IPS-NIHi11 (cell line): ENCODE measurements around the gene BSND.
"Not testable (repeated sequence)": the region's sequence is repeated elsewhere in the genome, so short reads cannot be mapped to it uniquely, and the experiment has no call there.

ENCODE experiments used
- DNase-seq: peaks from one replicate; pipeline ENCODE4 v3.0.0; 2012; ENCODE audit warnings: mixed read lengths, low spot score

Gene BSND

DNA sequence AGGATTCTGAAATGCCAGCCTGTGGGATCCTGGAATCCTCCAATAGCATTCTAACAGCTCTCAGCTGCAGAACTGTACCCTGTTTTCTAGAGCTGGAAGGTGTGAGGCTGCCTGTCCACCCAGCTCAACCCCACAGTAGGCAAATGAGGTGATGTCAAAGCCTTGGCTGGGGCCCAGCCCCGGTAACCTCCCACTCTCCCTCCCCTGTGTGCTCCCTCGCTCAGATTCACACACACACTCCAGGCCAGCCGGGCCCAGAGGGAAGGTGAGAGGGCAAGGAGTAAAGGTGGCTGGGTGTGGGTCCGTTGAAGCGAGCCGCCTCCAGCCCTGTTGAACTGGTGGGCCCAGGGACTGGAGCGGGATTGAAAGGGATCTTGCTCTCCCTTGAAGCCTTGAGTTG, at the start of gene BSND:
TSS of gene BSND (plus strand) at position 257 of the 400 bp plus-strand sequence. CDS start 254 bp downstream, outside the sequence.
- DNase-seq, result no peak

GRCh38 chr1:54949053-54949452, 49.7 kb upstream of the BSND start:
- no peak for DNase-seq

DNA sequence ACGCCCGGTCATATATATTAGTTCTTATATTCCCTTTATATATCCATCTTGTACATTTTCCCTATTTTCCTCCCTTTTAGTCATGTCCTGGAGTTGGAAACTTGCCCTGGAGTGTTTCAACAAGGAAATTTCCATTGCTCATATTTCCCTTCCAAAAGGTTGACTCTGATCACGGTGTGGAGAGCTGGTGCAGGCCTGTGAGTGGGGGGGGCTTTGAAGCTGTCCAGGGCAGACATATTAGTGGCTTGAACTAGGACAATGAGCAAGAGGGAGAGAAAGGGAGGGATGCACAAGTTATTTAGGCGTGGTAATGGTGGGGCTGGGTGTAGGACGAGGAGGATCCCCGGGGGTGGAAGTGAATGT, 48.7 kb upstream of the BSND start:
- DNase-seq, result no peak

- DNase-seq, result peak; percentile 86
Observed at GRCh38 chr1:54950369-54951163, 48.2 kb upstream of the BSND start.

DNA sequence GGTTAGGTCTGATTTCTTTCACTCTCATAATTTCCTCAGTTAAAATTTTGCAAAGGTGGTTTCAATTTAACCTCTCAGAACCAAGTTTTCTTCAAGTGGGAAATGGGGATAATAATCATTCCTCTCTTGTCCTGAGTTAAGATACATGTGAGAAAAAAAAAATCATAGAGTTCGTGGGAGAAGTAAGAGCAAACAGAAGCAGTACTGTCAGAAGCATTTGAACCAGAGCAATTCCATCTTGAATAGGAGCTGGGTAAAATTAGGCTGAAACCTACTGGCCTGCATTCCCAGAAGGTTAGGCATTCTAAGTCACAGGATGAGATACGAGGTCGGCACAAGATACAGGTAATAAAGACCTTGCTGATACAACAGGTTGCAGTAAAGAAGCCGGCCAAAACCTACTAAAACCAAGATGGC, 46.9 kb upstream of the BSND start:
- DNase-seq, result no peak

DNA sequence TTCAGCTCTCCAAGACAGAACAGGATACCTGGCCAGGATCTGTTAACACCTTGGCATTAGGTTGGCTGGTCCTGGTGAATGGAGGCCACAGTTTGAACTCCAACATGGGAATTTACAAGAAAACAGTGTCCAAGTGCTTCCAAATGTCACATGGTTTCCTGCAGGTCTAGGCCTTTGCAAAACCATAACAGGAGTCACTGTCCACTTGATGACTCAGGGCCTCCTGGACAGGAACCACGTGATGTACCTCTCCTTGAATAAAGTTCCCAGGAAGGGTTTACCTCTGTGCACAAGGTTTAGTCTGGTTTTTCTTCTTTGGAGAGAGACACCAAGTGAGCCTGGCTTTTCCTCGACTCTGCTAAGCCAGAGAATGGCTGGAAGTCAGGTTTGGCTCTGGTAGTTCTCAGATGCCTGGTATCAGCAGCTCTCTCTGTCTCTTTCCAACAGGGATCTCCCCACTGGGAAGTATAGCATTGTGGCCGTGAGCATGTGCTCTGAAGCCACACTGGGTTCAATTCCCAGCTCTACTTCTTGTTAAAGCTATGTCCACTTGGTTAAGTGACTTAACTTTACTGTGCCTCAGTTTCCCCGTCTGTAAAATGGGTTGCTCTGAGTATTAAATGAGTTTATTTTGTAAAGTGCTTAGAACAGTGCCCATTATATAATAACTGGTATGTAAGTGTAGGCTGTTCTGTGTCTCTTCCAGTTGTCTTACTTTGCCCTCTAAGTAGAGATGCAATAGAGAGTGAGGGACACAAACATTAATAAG, 45.6 kb upstream of the BSND start:
- DNase-seq, result no peak

- DNase-seq, result no peak
Observed at GRCh38 chr1:54953846-54954245, 44.9 kb upstream of the BSND start.

DNA sequence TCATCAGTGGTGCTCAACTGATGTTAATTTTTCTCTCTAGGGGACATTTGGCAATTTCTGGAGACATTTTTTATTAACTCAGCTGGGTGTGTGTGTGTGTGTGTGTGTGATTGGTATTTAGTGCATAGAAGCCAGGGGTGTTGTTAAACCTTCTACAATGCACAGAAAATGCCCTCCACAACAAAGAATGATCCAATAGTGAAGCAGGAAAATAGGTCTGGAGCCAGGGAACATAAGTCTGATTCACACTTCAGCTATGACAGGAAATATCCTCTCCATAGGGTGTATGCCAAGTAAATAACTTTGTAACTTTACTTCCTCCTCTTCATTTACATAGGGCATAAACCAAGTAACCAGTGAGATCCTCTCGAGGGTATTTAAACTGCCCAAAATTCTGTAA, 43.4 kb upstream of the BSND start:
- DNase-seq, result no peak

- no peak for DNase-seq
Observed at GRCh38 chr1:54956726-54957125, 42.0 kb upstream of the BSND start.

DNA sequence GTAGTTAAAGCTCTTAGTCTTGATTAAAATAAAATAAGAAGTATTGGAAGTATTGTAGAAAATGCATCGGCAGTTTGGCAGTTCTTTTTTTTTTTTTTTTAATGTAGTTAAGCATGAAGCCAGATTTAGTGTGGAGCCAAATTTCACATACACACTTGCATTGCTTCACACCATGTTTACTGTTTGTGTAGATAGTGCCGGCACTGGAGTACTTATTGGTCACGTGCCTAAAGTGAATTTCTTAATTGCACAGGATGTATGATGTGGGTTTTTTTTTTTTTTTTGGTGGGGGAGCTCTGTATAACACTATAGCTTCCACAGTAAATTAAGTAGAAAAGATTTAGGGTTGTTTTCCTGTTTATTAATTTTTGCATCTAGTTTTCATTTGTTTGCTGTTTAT, 39.5 kb upstream of the BSND start:
- DNase-seq, result no peak

DNA sequence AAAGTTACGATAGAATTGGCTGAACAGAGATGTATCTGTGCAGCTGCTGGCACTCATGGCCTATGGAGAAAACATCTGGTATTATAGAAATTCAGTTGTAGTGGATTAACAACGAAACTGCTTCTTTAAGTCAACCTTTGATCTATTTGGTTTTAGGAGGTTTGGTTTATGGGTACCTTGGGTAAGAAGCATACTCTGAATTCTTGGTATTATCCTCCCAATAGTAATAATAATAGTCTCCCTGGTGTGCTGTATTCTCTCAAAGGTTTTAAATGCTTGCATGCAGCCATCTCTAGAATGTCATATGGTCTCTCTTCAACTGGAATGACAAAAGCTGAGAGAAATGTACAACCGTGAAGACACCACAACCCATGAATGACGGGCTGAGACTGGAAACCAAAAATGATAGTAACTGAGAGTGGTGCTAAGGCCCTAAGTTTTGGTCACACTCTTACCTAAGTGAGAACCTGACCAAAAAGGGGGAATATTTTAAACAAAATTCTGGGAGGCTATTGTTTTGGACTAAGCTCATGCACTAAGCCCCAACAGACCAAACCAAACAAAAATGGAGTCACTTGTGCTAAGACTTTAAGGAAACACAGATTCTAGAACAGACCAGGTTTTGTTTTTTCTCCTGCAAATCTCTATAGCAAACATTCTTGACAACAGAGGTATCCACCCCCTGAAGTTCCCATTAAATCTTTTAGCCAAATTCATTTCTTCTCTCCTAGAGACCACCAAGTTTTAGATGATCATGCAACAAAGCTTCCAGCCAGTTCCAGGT, 35.9 kb upstream of the BSND start:
- no peak for DNase-seq

DNA sequence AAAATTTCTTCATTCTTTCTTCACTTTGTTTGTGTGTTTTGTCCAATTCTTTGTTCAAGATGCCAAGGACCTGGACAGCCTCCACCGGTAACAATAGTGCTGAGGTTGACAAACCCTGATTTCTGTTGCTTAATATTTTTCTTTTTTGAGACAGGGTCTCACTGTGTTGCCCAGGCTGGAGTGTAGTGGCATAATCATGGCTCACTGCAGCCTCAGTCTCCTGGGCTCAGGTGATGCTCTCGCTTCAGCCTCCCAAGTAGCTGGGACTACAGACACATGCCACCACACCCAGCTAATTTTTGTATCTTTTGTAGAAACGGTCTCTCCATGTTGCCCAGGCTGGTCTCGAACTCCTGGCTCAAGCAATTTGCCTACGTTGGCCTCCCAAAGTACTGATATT, 34.9 kb upstream of the BSND start:
- not testable (repeated sequence) for DNase-seq

DNA sequence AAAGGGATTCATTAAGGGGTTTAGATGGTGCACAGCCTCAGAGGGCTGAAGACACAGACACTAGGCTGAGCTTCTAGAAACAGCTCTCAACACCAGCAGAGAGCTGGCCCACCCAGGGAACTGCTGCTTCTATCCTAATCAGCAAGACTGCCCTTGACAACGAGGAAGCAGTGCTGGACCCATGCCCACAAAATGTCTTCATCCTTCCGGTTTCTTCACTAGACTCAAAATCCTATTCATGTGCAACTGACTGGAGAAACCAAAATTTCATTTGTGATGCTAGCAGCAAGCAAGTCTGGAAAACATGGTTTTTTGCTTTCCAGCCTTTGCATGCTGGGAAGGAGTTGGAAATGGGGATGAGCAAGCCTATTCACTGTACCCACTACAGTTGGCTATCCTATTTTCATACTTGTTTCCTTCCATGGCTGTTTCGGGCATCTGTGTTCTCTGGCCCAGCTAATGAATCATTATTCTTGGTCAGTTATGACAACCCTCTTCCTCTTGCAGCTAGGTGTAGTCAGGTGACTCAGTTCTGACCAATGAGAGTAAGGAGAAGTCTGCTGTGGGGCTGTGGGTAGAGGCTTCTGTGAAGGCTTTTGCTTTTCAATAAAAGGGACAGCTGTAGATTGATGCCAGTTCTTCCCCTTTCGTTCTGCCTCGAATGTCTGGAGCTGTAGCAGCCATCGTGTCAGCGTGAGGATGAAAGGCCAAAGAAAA, 33.0 kb upstream of the BSND start:
- no peak for DNase-seq

GRCh38 chr1:54967372-54967771, 31.4 kb upstream of the BSND start:
- DNase-seq, result no peak

- DNase-seq, result no peak
Observed at GRCh38 chr1:54968551-54968950, 30.2 kb upstream of the BSND start.

DNA sequence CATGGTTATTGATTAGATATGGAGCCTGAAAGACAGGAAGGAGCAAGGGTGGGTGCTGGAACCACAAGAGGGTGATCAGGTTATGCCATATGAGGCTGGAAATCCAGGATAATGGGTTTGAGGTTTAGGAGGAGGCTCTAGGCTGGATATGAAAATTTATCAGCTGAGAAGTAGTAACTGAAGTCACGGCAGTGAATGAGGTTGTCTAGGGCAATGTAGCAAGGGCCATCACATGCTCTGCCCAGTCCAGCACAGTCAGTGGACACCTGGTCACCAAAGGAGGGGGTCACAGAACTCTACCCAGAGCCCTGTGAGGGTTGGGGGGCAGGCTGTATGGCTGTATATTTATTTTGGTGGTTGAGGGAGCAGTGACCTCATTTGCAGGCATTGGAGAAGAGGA, 28.9 kb upstream of the BSND start:
- DNase-seq, result no peak

- no peak for DNase-seq
Observed at GRCh38 chr1:54970901-54971300, 27.8 kb upstream of the BSND start.

DNA sequence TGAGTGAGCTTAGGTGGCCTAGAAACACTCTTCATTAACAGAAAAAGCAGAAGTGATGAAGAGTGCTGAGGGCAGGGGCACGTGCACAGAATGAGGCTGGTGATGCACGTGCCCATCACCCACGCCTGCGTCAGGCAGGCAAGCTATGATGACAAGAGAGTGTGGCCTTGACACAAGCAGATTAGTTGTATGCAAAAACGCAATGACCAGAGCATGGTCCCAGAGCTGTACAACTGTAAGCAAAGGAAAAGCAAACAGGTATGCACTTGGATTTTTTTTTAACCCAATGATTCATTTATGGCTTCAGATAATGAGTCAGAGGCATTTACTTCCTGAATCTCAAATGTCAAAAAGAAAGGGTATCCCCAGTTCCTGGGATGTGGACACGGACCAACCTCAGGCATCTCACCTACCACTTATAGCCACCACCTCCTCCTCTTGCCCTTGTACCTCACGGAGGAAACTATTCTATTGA, 27.4 kb upstream of the BSND start:
- no peak for DNase-seq

DNA sequence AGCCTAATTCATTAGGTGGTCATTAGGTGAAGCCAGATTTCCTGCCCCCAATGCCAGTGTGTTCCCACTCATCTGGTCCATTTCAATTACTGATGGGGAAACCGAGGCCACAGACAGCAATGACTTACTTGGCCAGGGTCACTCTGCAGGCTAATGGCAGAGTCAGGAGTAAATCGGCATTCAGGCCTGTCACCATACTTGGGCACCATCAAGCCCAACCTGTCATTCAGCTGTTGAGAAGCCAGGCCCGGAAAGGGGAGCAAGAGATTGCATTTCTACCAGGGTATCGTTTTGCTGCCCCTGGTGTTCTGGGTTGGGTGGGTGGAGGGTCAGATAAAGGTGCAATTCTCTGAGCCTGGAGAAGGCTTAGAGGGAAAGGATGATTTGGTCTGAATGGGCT, 26.3 kb upstream of the BSND start:
- no peak for DNase-seq

GRCh38 chr1:54973205-54973921, 25.4 kb upstream of the BSND start:
- DNase-seq, result peak; percentile 56
